Measurements from ENCODE around the gene CD59. TPM values are rescaled to one million over a fixed set of nuclear protein-coding genes. Genes with fewer than 3 reads are reported as not detected.

The CD59 gene
- polyA plus RNA-seq, 1 donor from 2014 or later, result 248 TPM

GRCh38 chr11:33775467-33775807 lies 39.2 kb upstream of the CD59 start:
- TF ChIP-seq CTCF (IDR thresholded peaks at IDR 0.05; ENCODE audit: poor library complexity, severe bottlenecking), result no peak
- no peak for TF ChIP-seq EP300 (conservative IDR thresholded peaks at IDR 0.05; ENCODE audit: poor library complexity, severe bottlenecking)
- no peak for TF ChIP-seq MXI1 (conservative IDR thresholded peaks at IDR 0.05; ENCODE audit: poor library complexity, severe bottlenecking)
- TF ChIP-seq EZH2 (IDR thresholded peaks at IDR 0.05; ENCODE audit: borderline replicate concordance, insufficient read depth, low read length, poor library complexity, severe bottlenecking), result no peak
- TF ChIP-seq RAD21 (conservative IDR thresholded peaks at IDR 0.05), result no peak
- TF ChIP-seq TAF1 (IDR thresholded peaks at IDR 0.05; ENCODE audit: low read depth), result no peak
- TF ChIP-seq REST (IDR thresholded peaks at IDR 0.05; ENCODE audit: borderline replicate concordance), result no peak
- no peak for TF ChIP-seq POLR2AphosphoS5 (IDR thresholded peaks at IDR 0.05)
- TF ChIP-seq SMC3 (conservative IDR thresholded peaks at IDR 0.05; ENCODE audit: poor library complexity), result no peak
- no peaks in the 10 kb centered on the region for H3K36me3 ChIP-seq (ENCODE audit: insufficient read depth, low read length)
- no peaks in the 10 kb centered on the region for H3K9me3 ChIP-seq (ENCODE audit: low read length)
- H3F3A ChIP-seq (ENCODE audit: insufficient read depth, low read length, poor library complexity, severe bottlenecking), result no peaks in the 10 kb centered on the region
- H4K20me1 ChIP-seq (ENCODE audit: insufficient read depth), result no peaks in the 10 kb centered on the region
- H3K27ac ChIP-seq (ENCODE audit: low read length), result no peak overlapping the region
- peaks cover 17% of the 10 kb centered on the region for H3K79me2 ChIP-seq (replicated peaks; ENCODE audit: insufficient read depth, low read length)
- no peaks in the 10 kb centered on the region for H3K9me2 ChIP-seq (ENCODE audit: insufficient read depth, low read length)
- H3K9ac ChIP-seq (ENCODE audit: low read length), result no peak overlapping the region
- H3K27me3 ChIP-seq (ENCODE audit: insufficient read depth, low read depth, low read length), result peaks cover 17% of the 10 kb centered on the region
- no peak overlapping the region for H3K4me3 ChIP-seq (ENCODE audit: low read length)
- no peak overlapping the region for H3K4me2 ChIP-seq (ENCODE audit: low read length)
- no peak overlapping the region for H2AFZ ChIP-seq (ENCODE audit: low read depth, low read length)

- Histone ChIP-seq H3K36me3 (ENCODE audit: insufficient read depth, low read length) (no peaks in the 10 kb centered on the region), H3K9ac (ENCODE audit: low read length) (peak overlapping the region; percentile 86), H4K20me1 (ENCODE audit: insufficient read depth) (no peaks in the 10 kb centered on the region), H3K4me3 (ENCODE audit: low read length) (peak overlapping the region; percentile 92), H3K27me3 (ENCODE audit: insufficient read depth, low read depth, low read length) (peaks cover 17% of the 10 kb centered on the region), H3K9me2 (ENCODE audit: insufficient read depth, low read length) (no peaks in the 10 kb centered on the region), H3K27ac (ENCODE audit: low read length) (no peak overlapping the region), H3K9me3 (ENCODE audit: low read length) (no peaks in the 10 kb centered on the region), H3K79me2 (replicated peaks; ENCODE audit: insufficient read depth, low read length) (peaks cover 17% of the 10 kb centered on the region), H3F3A (ENCODE audit: insufficient read depth, low read length, poor library complexity, severe bottlenecking) (no peaks in the 10 kb centered on the region), H2AFZ (ENCODE audit: low read depth, low read length) (peak overlapping the region; percentile 70), H3K4me2 (ENCODE audit: low read length) (peak overlapping the region; percentile 63)
- TF ChIP-seq EP300 (conservative IDR thresholded peaks at IDR 0.05; ENCODE audit: poor library complexity, severe bottlenecking) (no peak), CTCF (IDR thresholded peaks at IDR 0.05; ENCODE audit: poor library complexity, severe bottlenecking) (no peak), SMC3 (conservative IDR thresholded peaks at IDR 0.05; ENCODE audit: poor library complexity) (no peak), REST (IDR thresholded peaks at IDR 0.05; ENCODE audit: borderline replicate concordance) (no peak), TAF1 (IDR thresholded peaks at IDR 0.05; ENCODE audit: low read depth) (no peak), MXI1 (conservative IDR thresholded peaks at IDR 0.05; ENCODE audit: poor library complexity, severe bottlenecking) (no peak), EZH2 (IDR thresholded peaks at IDR 0.05; ENCODE audit: borderline replicate concordance, insufficient read depth, low read length, poor library complexity, severe bottlenecking) (no peak), RAD21 (conservative IDR thresholded peaks at IDR 0.05) (no peak), POLR2AphosphoS5 (IDR thresholded peaks at IDR 0.05) (no peak)
These were observed 38.7 kb upstream of the CD59 start for GRCh38 chr11:33774736-33775466.
